GM21423 (cell line): Measurements from ENCODE around the gene APOH.

Source experiments
- ATAC-seq: cut with Tn5 transposase; IDR thresholded peaks from one replicate; pipeline ENCODE4 v1.9.1; 2021; ENCODE audit warnings: mild to moderate bottlenecking, moderate library complexity; ENCODE audit not compliant: unreplicated experiment

APOH gene

DNA sequence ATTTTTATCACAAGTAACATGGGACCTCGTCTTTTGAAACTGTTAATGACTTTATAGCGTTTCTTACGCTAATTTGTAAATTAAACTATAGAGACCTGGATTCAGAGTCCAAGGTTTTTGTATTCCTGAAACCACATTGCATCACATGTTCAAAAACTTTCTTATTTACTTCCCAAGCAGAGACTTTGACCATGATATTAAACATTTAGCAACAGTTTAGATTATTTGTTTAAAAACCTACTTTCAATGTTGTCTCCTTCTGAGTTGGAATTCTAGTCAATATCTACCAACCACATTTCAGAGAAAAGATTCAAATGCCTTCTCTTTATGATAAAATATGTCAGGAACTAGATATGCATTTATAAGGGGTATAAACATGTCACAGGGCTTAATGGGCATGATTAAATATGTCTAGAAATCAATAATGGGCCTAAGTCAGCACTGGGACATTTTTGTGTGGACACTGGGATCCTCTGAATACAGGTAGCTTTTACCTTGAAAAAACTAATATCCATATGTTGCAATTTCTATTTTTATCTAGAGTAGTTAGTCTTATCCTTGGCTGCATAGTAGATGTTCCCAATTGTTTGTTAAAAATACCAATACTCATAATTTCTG lies 6.3 kb upstream of the APOH start:
- ATAC-seq, result no peak

DNA sequence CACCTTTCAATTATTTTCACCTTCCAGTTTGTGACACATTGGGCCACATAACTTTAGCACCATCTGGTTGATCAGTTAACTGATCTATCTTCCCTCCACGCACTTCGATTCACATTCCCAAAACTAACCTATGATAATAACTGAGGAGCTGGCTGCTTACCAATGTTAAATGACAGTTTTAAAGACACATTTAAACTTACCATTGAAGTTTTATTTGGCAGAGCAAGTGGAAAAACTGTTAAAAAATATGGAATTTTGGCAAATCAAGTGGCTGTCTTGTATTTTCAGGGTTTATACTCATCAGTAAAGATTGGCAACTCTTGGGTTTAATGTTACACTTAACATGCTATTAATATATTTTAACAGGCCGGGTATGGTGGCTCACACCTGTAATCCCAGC lies 5.4 kb upstream of the APOH start:
- no peak for ATAC-seq

DNA sequence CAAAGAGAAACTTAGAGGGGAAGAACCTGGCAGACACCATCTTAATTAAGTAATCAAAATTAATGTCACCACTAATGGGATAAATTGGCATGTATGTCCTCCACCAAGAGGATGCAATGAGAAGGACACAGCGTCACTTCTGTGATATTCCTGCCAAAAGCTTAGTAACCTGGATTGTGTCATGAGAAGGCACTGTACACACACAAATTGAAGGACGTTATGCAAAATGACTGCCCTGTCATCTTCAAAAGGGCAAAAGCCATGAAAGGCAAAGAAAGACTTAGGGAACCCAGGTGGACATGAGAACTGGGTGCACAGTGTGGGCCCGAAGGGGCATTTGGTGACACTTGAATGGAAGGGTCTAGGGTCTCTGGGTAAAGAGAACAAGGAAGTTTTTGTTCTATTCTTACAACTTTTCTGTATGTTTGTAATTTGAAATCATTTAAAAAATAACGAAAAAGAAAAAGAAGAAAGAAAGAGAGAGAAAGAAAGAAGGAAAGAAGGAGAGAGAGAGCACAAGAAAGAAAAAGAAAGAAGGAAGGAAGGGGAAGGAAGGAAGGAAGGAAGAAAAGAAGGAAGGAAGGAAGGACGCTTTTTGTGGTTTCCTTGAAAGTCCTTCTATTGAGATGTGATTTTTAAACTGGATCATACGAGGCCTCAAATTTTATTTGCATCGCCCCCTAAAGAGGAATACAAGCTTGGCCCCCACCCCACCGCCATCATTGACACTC lies 4.0 kb upstream of the APOH start:
- ATAC-seq, result no peak

DNA sequence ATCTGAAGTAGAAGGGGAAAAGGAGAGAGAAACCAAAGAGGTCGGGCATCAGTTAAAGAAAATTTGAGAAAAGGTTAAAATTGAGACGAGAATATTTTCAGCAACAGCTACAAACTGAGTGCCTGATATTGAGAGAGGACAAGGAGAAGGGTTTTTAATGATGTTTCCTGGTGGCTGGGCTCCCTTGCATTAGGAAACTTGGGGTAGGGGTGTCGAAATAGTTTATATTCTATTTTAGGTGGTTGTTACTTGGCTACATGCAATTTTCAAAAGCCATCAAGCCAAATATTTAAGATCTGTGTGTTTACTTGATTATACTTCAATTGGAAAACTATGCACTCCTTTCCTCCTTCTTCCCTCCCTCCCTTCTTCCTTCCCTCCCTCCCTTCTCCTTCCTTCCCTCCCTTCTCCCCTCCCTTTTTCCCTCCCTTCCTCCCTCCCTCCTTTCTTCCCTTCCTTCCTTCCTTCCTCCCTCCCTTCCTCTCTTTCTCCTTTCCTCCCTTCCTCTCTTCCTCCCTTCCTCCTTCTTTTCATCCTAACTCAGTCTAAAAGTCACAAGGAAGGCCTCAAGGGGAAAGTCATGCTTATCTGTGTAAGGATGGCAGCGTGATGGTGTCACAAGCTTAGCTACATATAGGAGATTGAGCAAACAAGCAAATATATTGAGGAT lies 1.8 kb upstream of the APOH start:
- no peak for ATAC-seq

DNA sequence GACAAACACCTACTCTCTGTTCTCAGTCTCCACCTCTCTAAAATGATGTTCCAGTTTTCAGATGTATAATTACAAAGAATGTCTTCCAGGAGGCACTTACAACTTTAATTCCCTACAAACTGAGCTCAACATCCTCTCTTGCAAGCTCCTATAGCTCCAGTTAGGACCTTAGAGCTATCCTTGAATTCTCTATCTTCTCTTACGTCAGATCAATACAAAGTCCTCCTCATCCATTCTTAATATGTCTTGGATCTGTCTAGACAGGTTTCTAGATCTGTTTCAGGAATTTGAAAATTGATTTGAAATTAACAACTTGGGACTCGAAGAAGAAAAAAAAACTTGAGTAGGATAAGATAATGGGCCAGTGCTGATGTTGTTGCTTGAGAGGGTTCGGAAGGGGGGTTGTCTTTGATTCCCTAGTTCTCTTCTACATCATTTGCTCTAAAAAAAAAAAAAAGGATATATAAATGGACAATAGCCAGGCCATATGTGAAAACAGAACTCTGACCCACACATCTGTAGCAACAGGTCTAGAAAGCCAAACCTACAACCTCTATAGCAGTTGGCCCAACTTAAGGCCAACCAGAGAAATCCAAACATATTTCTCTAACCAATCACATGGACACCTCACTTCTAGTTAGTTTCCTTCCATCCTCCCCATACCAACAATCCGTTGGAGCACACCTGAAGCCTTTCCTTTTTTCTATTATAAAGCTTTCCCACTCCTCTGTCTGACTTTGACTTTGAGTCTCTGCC lies 746 bp upstream of the APOH start:
- ATAC-seq, result no peak

DNA sequence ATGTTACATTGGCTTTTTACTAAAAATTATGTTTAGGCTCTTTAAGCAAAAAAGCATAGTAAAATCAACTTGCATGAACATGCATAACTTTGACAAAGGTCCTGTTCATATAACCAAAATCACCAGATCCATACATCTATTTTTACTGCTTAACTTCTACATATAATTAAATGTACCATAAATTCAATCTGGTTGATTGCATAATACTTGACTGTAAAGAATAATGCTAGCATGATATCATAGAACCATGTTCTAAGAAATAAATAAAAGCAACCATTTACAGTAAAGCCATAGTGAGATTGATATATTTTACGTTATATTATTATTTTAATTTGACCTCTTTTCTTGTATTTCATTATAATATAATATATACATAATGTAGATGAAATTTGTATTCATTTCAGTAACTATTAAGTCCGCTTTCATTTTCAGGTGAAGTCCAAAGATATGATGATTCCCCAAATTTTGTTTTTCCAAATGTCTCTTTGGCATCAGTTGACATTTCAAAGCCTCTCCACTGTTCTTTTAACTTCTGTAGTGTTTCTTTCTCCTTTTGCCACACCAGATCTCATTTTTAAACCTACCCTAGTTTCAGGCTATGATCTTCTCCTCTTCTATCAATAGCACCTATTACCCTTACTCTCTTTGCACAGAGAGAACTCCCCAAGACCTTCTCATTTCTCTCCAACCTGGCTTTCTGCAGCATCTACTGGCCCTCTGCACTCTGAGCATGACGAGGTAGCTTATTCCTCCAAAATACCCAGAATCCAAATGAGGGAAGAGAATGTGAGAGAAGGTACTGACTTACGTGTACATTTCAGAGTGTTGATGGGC lies 1.8 kb downstream of the APOH start:
- no peak for ATAC-seq

DNA sequence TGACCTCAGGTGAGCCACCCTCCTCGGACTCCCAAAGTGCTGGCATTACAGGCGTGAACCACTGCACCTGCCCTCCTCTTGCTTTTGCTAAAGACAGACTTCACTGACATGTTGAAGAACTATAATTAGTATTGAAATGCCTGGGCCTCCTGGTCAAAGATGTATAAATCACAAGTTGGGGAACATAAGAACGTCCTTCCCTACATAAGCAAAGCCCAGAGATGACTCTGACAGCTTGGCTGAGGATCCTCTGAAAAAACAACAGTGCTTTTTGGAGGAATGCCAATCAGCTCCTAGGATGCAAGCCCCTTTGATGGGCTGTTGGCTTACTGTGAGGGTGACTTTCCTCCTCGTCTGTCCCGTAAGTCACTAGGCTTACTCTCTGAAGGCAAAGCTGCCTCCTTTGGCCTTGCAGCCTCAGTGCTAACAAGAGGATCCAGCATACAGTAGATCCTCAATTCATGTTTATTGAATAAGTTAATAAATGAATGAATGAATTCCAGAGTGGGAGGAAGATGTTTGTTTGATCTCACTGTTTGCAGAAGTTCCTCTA lies 6.3 kb downstream of the APOH start:
- no peak for ATAC-seq

DNA sequence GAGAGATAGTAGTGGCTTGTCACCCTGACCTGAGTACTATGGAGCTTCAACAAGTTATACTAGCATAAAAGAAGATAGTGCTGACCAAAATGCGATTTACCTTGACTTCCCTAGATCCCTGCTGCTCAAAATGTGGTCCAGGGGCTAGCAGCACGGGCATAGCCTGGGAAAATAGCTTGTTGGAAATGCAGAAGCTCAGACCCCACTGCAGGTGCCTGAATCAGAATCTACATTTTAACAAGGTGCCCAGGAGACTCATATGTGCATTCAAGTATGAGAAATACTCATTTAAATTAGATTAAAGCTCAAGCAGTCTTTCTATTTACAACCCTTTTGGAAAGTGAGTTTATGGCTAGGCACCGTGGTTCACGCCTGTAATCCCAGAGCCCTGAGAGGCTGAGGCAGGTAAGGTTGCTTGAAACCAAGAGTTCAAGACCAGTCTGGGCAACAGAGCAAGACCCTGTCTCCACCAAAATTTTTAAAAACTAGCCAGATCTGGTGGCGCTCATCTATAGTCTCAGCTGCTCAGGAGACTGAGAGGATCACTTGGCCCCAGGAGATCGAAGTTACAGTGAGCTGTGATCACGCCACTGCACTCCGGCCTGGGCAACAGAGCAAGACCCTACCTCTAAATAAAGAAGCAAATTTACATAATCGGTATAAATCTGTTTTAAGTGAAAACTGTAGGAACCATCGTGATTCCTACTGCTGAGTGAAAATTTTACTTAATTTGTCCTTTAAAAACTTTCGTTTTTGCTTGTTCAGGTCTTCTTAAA lies 7.3 kb downstream of the APOH start:
- no peak for ATAC-seq

DNA sequence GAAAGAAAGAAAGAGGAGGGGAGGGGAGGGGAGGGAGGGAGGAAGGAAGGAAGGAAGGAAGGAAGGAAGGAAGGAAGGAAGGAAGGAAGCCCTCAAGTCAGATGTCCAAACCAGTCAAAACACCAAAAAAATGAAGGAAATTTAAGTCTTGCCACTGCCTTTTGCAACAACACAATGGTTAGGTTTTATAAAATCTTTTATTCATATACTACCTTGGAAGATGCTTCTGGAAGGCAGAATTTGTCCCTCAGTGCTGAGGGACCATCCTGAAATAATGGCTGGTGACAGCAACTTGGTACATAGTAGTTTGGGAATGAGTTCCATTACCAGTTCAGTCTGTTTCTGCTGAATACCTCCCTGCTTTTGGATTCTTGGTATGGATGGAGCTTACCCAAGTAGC lies 7.9 kb downstream of the APOH start:
- ATAC-seq, result no peak

DNA sequence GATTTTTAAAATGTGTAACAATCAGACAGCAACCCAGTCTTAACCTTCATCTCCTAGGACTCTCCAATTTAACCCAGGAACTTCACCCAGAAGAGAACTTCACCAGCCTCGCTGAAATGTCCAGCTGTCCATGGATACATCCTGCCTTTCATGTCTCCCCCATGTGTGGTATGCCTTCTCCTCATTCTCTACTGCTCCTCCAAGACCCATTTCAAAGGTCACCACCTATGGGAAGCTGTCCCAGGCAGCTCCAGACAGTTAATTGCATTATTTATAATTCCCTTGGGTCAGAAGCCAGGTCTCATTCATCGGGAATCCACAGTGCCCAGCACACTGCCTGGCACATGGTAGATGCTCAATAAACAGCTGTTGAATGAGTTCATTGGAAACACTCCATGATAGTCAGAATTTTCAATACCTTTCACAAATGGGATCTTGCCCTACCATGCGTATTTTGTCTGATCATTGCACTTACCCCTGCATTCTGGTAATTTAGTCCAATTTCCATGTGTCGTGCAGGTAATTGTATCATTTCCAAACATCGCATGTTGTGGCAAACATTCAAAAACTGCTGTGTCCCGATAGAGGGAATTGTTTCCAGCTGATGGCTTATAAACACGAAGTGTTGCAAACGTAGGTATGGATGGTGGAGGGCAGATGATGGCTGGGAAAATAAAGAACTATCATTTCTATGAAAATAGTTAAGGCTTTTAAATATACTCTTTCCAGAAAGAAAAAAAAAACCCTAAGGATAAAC lies 9.0 kb downstream of the APOH start:
- ATAC-seq, result no peak

DNA sequence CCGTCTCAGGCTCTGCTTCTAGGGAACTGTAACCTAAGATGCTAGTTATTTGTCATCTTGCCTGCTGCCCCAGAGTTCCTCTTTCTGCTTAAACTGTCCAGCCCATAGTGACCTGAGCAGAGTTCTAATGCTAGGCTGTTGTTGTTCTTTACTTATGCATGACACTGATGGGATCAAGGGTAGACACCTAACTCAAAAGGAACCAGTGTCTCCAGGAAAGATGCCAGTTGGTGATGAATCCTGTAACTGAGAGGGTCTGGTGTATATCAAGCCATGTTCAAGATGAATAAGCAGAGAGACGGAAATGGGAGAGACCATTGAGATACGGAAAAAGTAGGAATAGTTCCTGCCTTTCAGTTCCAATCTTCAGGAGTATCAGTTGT lies 13.7 kb downstream of the APOH start:
- ATAC-seq, result no peak

DNA sequence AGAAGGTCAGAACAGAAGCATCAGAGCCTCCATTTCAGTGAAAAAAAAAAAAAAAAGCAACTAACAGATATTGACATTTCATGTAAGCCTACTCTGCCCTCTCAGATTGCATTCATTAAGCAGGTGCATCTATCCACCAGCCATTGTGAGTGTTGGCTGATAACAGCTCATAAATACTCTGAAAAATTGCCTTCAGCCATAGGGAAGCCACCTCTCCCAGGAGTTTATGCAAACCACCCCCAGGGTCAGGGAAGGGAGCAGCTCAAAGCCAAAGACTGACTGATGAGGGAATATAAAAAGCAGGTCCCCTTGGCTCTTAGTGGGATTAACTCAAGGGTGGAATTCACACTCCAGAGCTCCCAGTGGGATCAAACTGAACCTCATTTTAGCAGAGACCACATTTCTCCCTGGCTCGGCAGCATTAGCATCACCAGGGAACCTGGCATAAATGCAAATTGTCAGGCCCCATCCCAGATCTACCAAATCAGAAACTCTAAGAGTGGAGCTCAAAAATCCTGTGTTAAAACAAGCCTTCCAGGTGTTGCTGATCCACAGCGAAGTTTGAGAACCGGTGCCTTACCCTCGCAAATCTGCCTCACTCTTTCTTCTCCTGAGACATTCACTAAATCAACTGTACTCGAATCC lies 14.2 kb downstream of the APOH start:
- ATAC-seq, result no peak

DNA sequence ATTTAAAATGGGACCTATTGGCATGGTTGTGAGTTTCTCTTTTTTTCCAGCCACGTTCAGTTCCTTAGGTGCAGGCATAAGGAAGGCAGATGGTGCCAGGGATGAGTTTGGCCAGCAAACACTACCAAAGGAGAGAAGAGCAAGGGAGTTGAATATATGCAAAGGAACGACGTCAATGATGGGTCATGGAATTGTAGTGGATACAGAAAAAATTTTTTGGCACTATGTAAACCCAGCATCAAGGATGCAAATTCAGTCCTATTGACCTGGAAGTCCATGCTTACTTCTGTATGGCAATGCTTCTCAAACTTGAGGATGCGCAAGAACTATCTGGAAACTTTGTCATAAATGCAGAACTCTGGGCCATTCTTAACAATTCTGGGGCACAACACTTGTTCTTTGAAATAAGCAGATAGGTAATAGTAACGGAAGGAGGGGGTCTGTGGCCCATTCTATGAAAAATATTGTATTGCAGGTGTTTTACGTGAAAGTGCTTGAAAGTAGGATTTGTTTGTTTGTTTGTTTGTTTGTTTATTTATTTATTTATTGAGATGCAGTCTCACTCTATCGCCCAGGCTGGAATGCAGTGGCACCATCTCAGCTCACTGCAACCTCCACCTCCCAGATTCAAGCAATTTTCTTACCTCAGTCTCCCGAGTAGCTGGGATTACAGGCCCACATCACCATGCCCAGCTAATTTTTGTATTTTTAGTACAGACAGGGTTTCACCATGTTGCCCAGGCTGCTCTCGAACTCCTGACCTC lies 18.0 kb downstream of the APOH start:
- no peak for ATAC-seq

DNA sequence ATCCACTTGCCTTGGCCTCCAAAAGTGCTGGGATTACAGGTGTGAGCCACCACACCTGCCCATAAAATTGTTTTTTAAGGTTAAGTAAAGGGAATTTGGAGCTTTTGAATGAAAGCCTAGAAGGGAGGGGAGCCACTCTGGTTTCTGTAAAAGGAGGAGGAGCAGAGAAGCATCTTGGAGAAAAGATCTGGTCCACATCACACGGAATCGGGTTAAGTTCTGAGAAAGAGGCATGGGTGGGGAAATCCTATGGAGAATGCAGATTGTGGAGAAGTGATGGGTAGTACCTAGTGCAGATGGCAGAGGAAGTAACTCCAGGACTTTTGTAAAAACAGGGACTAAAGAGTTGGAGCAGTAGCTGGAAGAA lies 19.0 kb downstream of the APOH start:
- ATAC-seq, result no peak

DNA sequence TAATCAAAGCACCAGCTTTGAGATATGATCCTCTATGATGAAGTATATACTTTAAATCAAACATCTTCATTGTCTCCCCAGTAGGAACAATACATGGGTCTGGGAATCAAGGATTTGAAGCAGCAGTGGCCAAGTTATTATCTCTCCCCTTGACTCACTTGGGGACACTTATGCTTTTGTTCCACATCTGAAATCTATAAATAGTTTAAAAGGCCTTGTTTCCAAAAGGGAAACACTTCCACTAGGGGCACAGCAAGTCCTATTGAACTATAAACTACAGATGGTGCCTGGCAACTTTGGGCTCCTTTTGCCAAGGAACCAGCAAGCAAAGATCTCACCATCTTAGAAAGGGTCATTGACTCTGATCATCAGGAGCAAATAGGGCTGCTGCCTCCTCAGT lies 21.3 kb downstream of the APOH start:
- ATAC-seq, result no peak

DNA sequence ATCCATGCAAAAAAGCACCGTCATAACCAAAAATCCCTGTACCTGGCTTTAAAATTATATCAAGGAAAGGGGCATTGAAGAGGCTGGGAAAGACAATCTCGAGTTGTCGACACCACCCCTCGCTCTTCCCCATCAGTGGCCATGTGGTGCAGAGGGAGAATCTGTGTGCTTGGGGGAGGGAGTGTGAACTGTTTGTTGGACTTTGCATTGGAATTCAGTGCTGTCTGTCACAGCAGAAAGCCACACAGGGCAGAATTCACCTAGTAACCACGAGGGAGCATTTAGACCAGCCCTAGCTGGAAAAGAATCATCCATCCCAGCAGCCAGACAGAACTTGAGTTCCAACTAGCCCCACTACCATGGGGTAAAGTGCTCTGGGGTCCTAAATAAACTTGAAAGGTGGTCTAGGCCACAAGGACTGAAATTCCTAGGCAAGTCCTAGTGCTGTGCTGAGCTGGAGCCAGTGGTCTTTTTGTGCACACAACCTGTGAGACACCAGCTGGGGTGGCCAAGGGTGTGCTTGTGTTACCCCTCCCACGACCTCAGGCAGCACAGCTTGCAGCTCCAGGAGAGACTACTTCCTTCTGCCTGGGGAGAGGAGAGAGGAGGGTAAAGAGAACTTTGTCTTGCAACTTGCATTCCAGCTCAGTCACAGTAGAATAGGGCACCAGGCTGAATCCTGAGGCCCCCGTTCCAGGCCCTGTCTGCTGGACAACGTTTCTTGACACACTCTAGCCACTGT lies 25.8 kb downstream of the APOH start:
- ATAC-seq, result no peak

DNA sequence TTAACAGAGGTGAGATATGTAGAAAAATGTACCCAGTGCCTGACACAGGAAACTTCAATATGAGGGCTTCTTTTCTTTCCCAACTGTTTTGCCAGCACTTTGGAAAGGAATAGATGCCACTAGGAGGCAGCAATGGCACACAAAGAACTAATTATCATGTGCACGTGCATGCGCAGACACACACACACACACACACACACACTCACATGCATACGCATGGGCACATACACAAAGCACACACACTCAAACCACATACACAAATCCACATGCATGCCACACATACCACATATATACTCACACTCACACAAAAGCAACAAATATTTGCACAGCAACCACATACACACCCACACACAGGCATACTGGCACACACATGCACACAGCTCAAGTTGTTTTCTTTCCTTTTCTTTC lies 28.5 kb downstream of the APOH start:
- ATAC-seq, result no peak
